Muscle of leg (tissue), 16 donors: Measurements from ENCODE around the gene KLF4. TPM values are rescaled to one million over a fixed set of nuclear protein-coding genes. Genes with fewer than 3 reads are reported as not detected.
A peak's percentile ranks its signal among the peaks of the same experiment; 100 is the strongest.

Experiments
- DNase-seq: peaks from one replicate; pipeline ENCODE4 v3.0.0; 2013
- H3K27ac ChIP-seq: one replicate; pipeline ENCODE4 v1.5.1; 2013; ENCODE audit warnings: mild to moderate bottlenecking, low read length, control low read depth
- H3K27me3 ChIP-seq: one replicate; pipeline ENCODE4 v1.6.1; 2013; ENCODE audit warnings: low read length; ENCODE audit not compliant: control insufficient read depth, insufficient read depth
- H3K36me3 ChIP-seq: one replicate; pipeline ENCODE4 v1.6.1; 2013; ENCODE audit warnings: low read length; ENCODE audit not compliant: control insufficient read depth, insufficient read depth
- H3K4me1 ChIP-seq: one replicate; pipeline ENCODE4 v1.6.1; 2013; ENCODE audit warnings: low read length; ENCODE audit not compliant: control insufficient read depth, insufficient read depth
- H3K4me3 ChIP-seq: one replicate; pipeline ENCODE4 v1.5.1; 2013; ENCODE audit warnings: low read length, control low read depth
- H3K9me3 ChIP-seq: replicated peaks from 2 replicates; pipeline ENCODE4 v1.6.1; 2013; ENCODE audit warnings: low read depth, low read length; ENCODE audit not compliant: control insufficient read depth
- WGBS: methylation state at CpG from one replicate; pipeline ENCODE4 v1.1.5; 2013; ENCODE audit warnings: missing lambda C conversion rate; ENCODE audit not compliant: insufficient coverage; 5-methylcytosine and 5-hydroxymethylcytosine counted together
- long read RNA-seq, 11 donors: transcript quantifications; one replicate each; lab custom pipeline, GENCODE V29; 2026
- polyA plus RNA-seq, 8 donors: library from polyadenylated mRNA; unstranded; fragments of 120-200 nt; gene quantifications; one replicate each; pipeline versions ENCODE4 v1.2.1 to v1.2.3, GENCODE V29; 2013; ENCODE audit warnings: inconsistent platforms in 1 of 8, low replicate concordance in 1 of 8; ENCODE audit not compliant: insufficient read length in 8 of 8, insufficient read depth in 1 of 8
- total RNA-seq: library from RNA; stranded (reverse); fragments of 120-200 nt; gene quantifications from one replicate; pipeline ENCODE4 v1.2.4, GENCODE V29; 2013

KLF4 gene
- total RNA-seq (24.0 TPM), polyA plus RNA-seq (10 to 100 TPM; 26.0 to 65.8 (median 34.5) TPM)
- long read RNA-seq, donor 1, partial matches to known transcripts = 0 of 4 reads
- long read RNA-seq, donor 1, other reads (novel, unspliced or antisense) = 0 of 4 reads
- long read RNA-seq, donor 2, partial matches to known transcripts = 0 of 4 reads
- long read RNA-seq, donor 2, other reads (novel, unspliced or antisense) = 0 of 4 reads
- long read RNA-seq, donor 3, partial matches to known transcripts = 0 of 2 reads
- long read RNA-seq, donor 3, other reads (novel, unspliced or antisense) = 0 of 2 reads
- long read RNA-seq, donor 4, transcript KLF4-201 (5 exons, 2,813 nt) = major isoform, 12 of 35 reads
- long read RNA-seq, donor 4, transcript KLF4-205 (3 exons, 2,393 nt) = minor isoform, 10 of 35 reads
- long read RNA-seq, donor 4, partial matches to known transcripts = 13 of 35 reads
- long read RNA-seq, donor 4, other reads (novel, unspliced or antisense) = 0 of 35 reads
- long read RNA-seq, donor 5, transcript KLF4-201 (5 exons, 2,813 nt) = major isoform, 10 of 13 reads
- long read RNA-seq, donor 5, partial matches to known transcripts = 0 of 13 reads
- long read RNA-seq, donor 5, other reads (novel, unspliced or antisense) = 0 of 13 reads
- long read RNA-seq, donor 6, transcript KLF4-201 (5 exons, 2,813 nt) = major isoform, 6 of 15 reads
- long read RNA-seq, donor 6, partial matches to known transcripts = 5 of 15 reads
- long read RNA-seq, donor 6, other reads (novel, unspliced or antisense) = 0 of 15 reads
- long read RNA-seq, donor 7, partial matches to known transcripts = 0 of 4 reads
- long read RNA-seq, donor 7, other reads (novel, unspliced or antisense) = 0 of 4 reads
- long read RNA-seq, donor 8, transcript KLF4-201 (5 exons, 2,813 nt) = major isoform, 6 of 14 reads
- long read RNA-seq, donor 8, partial matches to known transcripts = 5 of 14 reads
- long read RNA-seq, donor 8, other reads (novel, unspliced or antisense) = 0 of 14 reads
- long read RNA-seq, donor 9, transcript KLF4-201 (5 exons, 2,813 nt) = major isoform, 5 of 5 reads
- long read RNA-seq, donor 9, partial matches to known transcripts = 0 of 5 reads
- long read RNA-seq, donor 9, other reads (novel, unspliced or antisense) = 0 of 5 reads
- long read RNA-seq, donor 10, transcript KLF4-205 (3 exons, 2,393 nt) = minor isoform, 5 of 12 reads
- long read RNA-seq, donor 10, transcript KLF4-201 (5 exons, 2,813 nt) = major isoform, 7 of 12 reads
- long read RNA-seq, donor 10, partial matches to known transcripts = 0 of 12 reads
- long read RNA-seq, donor 10, other reads (novel, unspliced or antisense) = 0 of 12 reads
- long read RNA-seq, donor 11, transcript KLF4-201 (5 exons, 2,813 nt) = major isoform, 6 of 14 reads
- long read RNA-seq, donor 11, partial matches to known transcripts = 6 of 14 reads
- long read RNA-seq, donor 11, other reads (novel, unspliced or antisense) = 0 of 14 reads

- Histone ChIP-seq H3K4me3 (peak within 1 kb of the TSS; percentile 84), H3K36me3 (peaks cover 15% of the 10 kb centered on the region), H3K4me1 (peaks cover 40% of the 10 kb centered on the region), H3K27ac (peak within 1 kb of the TSS; percentile 92), H3K9me3 (no peaks in the 10 kb centered on the region), H3K27me3 (peaks cover 45% of the 10 kb centered on the region)
- peak; percentile 98 for DNase-seq
- under 1% methylated on average over 61 of the region's 101 CpGs for WGBS
Measured at GRCh38 chr9:107489687-107490605, at the start of gene KLF4. Gene KLF4 (minus strand): TSS chr9:107489769. CDS start chr9:107489172, 597 bp downstream.

GRCh38 chr9:107536462-107536861 is 46.9 kb upstream of the KLF4 start:
- WGBS = 42% methylated on average over 3 of the region's 3 CpGs
- DNase-seq = no peak

GRCh38 chr9:107534510-107535078 is 45.0 kb upstream of the KLF4 start:
- no peak for DNase-seq
- no peaks in the 10 kb centered on the region for H3K27me3 ChIP-seq
- no peaks in the 10 kb centered on the region for H3K36me3 ChIP-seq
- H3K4me3 ChIP-seq = no peak overlapping the region
- no peak overlapping the region for H3K27ac ChIP-seq
- no peaks in the 10 kb centered on the region for H3K4me1 ChIP-seq
- WGBS = 100% methylated on average over 1 of the region's 14 CpGs
- H3K9me3 ChIP-seq = no peaks in the 10 kb centered on the region

More at GRCh38 chr9:107536462-107536861, 46.9 kb upstream of the KLF4 start:
- peaks cover 2% of the 10 kb centered on the region for H3K4me1 ChIP-seq
- no peaks in the 10 kb centered on the region for H3K36me3 ChIP-seq
- no peak overlapping the region for H3K27ac ChIP-seq
- no peaks in the 10 kb centered on the region for H3K27me3 ChIP-seq
- no peaks in the 10 kb centered on the region for H3K9me3 ChIP-seq
- no peak overlapping the region for H3K4me3 ChIP-seq

- Histone ChIP-seq H3K4me1 (no peaks in the 10 kb centered on the region), H3K27ac (no peak overlapping the region), H3K4me3 (no peak overlapping the region), H3K36me3 (no peaks in the 10 kb centered on the region), H3K27me3 (no peaks in the 10 kb centered on the region), H3K9me3 (no peaks in the 10 kb centered on the region)
- WGBS = no CpG with 5 or more reads among the region's 1 CpG
- DNase-seq = no peak
Measured at GRCh38 chr9:107530679-107531078, 41.1 kb upstream of the KLF4 start.

GRCh38 chr9:107528686-107529085 is 39.1 kb upstream of the KLF4 start:
- H3K27me3 ChIP-seq = no peaks in the 10 kb centered on the region
- no peak for DNase-seq
- no peaks in the 10 kb centered on the region for H3K36me3 ChIP-seq
- H3K27ac ChIP-seq = no peak overlapping the region
- 85% methylated on average over 4 of the region's 6 CpGs for WGBS
- no peak overlapping the region for H3K4me3 ChIP-seq
- H3K4me1 ChIP-seq = no peaks in the 10 kb centered on the region
- no peaks in the 10 kb centered on the region for H3K9me3 ChIP-seq

- H3K4me3 ChIP-seq = no peak overlapping the region
- H3K36me3 ChIP-seq = no peaks in the 10 kb centered on the region
- 100% methylated on average over 3 of the region's 6 CpGs for WGBS
- H3K4me1 ChIP-seq = no peaks in the 10 kb centered on the region
- DNase-seq = no peak
- no peak overlapping the region for H3K27ac ChIP-seq
- no peaks in the 10 kb centered on the region for H3K9me3 ChIP-seq
- no peaks in the 10 kb centered on the region for H3K27me3 ChIP-seq
Measured at GRCh38 chr9:107523539-107523938, 34.0 kb upstream of the KLF4 start.

GRCh38 chr9:107520186-107520585 is 30.6 kb upstream of the KLF4 start:
- no peak for DNase-seq
- H3K4me3 ChIP-seq = no peak overlapping the region
- H3K27me3 ChIP-seq = no peaks in the 10 kb centered on the region
- H3K4me1 ChIP-seq = no peaks in the 10 kb centered on the region
- no peaks in the 10 kb centered on the region for H3K36me3 ChIP-seq
- 100% methylated on average over 1 of the region's 1 CpG for WGBS
- H3K27ac ChIP-seq = no peak overlapping the region
- H3K9me3 ChIP-seq = no peaks in the 10 kb centered on the region

- no peak for DNase-seq
- no peaks in the 10 kb centered on the region for H3K36me3 ChIP-seq
- WGBS = 62% methylated on average over 3 of the region's 6 CpGs
Measured at GRCh38 chr9:107518037-107518807, 28.7 kb upstream of the KLF4 start.

More at GRCh38 chr9:107518037-107518807, 28.7 kb upstream of the KLF4 start:
- no peak overlapping the region for H3K4me3 ChIP-seq
- no peaks in the 10 kb centered on the region for H3K4me1 ChIP-seq
- no peaks in the 10 kb centered on the region for H3K9me3 ChIP-seq
- H3K27ac ChIP-seq = no peak overlapping the region
- no peaks in the 10 kb centered on the region for H3K27me3 ChIP-seq
